Measurements from ENCODE around the gene ASPG. TPM values are rescaled to one million over a fixed set of nuclear protein-coding genes. Genes with fewer than 3 reads are reported as not detected.

Gene ASPG
- polyA plus RNA-seq, 3 donors = 0.01 TPM; not detected in 2

- Histone ChIP-seq H3K9ac (ENCODE audit: insufficient read depth, low read length, poor library complexity, severe bottlenecking) (no peak overlapping the region), H3K79me2 (ENCODE audit: insufficient read depth, low read length) (no peaks in the 10 kb centered on the region), H3K4me2 (replicated peaks; ENCODE audit: extremely low read depth, low read length, poor library complexity, severe bottlenecking) (no peak overlapping the region), H3K4me1 (ENCODE audit: control insufficient read depth in 1 of 2, insufficient read depth in 2 of 2, low read length in 2 of 2) (peaks cover 8 to 15% of the 10 kb centered on the region in 2 donors), H3K4me3 (replicated peaks in 1 of 3; ENCODE audit: low read depth in 2 of 3, low read length in 3 of 3) (no peak overlapping the region), H3K27ac (ENCODE audit: low read depth in 1 of 2, low read length in 2 of 2) (no peak overlapping the region), H3K27me3 (ENCODE audit: control insufficient read depth in 2 of 2, insufficient read depth in 2 of 2, low read length in 2 of 2) (peaks cover 15 to 45% of the 10 kb centered on the region in 2 donors), H4K20me1 (ENCODE audit: insufficient read depth, low read length) (no peaks in the 10 kb centered on the region), H2AFZ (ENCODE audit: insufficient read depth, low read depth, low read length, poor library complexity, severe bottlenecking) (no peak overlapping the region), H3K36me3 (replicated peaks in 1 of 2; ENCODE audit: control insufficient read depth in 1 of 2, insufficient read depth in 2 of 2, low read length in 2 of 2) (no peaks in the 10 kb centered on the region), H3K9me3 (replicated peaks in 1 of 2; ENCODE audit: control insufficient read depth in 1 of 2, insufficient read depth in 1 of 2, low read length in 2 of 2) (peaks cover 0 to 10% of the 10 kb centered on the region in 2 donors)
- intact Hi-C loops (cut with micrococcal nuclease) = loop anchor here in 1 of 2 donors (10.0 kb wide), 2 partner anchors 505 to 865 kb away; no protein-coding TSS in a partner anchor
- H3K9me3 Mint-ChIP-seq = peaks cover 0 to 14% (median 2%) of the 10 kb centered on the region in 7 donors
- H3K36me3 Mint-ChIP-seq = no peaks in the 10 kb centered on the region
- peaks cover 11% of the 10 kb centered on the region for H3K4me1 Mint-ChIP-seq
- DNase-seq = no peak
- TF ChIP-seq, protein P1, sequence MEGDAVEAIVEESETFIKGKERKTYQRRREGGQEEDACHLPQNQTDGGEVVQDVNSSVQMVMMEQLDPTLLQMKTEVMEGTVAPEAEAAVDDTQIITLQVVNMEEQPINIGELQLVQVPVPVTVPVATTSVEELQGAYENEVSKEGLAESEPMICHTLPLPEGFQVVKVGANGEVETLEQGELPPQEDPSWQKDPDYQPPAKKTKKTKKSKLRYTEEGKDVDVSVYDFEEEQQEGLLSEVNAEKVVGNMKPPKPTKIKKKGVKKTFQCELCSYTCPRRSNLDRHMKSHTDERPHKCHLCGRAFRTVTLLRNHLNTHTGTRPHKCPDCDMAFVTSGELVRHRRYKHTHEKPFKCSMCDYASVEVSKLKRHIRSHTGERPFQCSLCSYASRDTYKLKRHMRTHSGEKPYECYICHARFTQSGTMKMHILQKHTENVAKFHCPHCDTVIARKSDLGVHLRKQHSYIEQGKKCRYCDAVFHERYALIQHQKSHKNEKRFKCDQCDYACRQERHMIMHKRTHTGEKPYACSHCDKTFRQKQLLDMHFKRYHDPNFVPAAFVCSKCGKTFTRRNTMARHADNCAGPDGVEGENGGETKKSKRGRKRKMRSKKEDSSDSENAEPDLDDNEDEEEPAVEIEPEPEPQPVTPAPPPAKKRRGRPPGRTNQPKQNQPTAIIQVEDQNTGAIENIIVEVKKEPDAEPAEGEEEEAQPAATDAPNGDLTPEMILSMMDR (IDR thresholded peaks at IDR 0.05) = no peak
- peak overlapping the region in 1 of 2 donors; percentile 62 for H3K4me3 Mint-ChIP-seq
- H3K27ac Mint-ChIP-seq = no peak overlapping the region
- H3K27me3 Mint-ChIP-seq (ENCODE audit: low read depth in 3 of 3) = peaks cover 47 to 65% (median 55%) of the 10 kb centered on the region in 3 donors
- WGBS (ENCODE audit: insufficient coverage) = 65% methylated on average over 12 of the region's 14 CpGs
These were observed 54.1 kb downstream of the ASPG start for GRCh38 chr14:104139460-104140212.

DNA sequence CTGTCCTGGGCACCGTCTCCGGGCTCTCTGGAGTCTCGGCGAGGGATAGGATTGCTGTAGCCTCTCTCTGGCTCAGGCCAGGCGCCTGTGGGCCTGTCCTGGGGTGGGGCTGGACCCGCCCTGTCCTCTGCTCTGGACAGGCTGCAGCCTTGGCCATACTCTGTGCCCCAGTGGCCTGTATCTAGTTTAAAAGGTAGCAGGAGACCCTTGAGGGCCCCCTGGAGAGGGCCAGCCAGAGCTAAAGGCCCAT is 54.6 kb downstream of the ASPG start:
- Histone ChIP-seq H3K9ac (ENCODE audit: insufficient read depth, low read length, poor library complexity, severe bottlenecking) (no peak overlapping the region), H3K4me2 (replicated peaks; ENCODE audit: extremely low read depth, low read length, poor library complexity, severe bottlenecking) (no peak overlapping the region), H3K79me2 (ENCODE audit: insufficient read depth, low read length) (no peaks in the 10 kb centered on the region), H3K27me3 (ENCODE audit: control insufficient read depth in 2 of 2, insufficient read depth in 2 of 2, low read length in 2 of 2) (peaks cover 15 to 40% of the 10 kb centered on the region in 2 donors), H3K9me3 (replicated peaks in 1 of 2; ENCODE audit: control insufficient read depth in 1 of 2, insufficient read depth in 1 of 2, low read length in 2 of 2) (peaks cover 0 to 10% of the 10 kb centered on the region in 2 donors), H3K4me1 (ENCODE audit: control insufficient read depth in 1 of 2, insufficient read depth in 2 of 2, low read length in 2 of 2) (peaks cover 8 to 15% of the 10 kb centered on the region in 2 donors), H2AFZ (ENCODE audit: insufficient read depth, low read depth, low read length, poor library complexity, severe bottlenecking) (no peak overlapping the region), H3K4me3 (replicated peaks in 1 of 3; ENCODE audit: low read depth in 2 of 3, low read length in 3 of 3) (no peak overlapping the region), H3K27ac (ENCODE audit: low read depth in 1 of 2, low read length in 2 of 2) (no peak overlapping the region), H4K20me1 (ENCODE audit: insufficient read depth, low read length) (no peaks in the 10 kb centered on the region), H3K36me3 (replicated peaks in 1 of 2; ENCODE audit: control insufficient read depth in 1 of 2, insufficient read depth in 2 of 2, low read length in 2 of 2) (no peaks in the 10 kb centered on the region)
- H3K27me3 Mint-ChIP-seq (ENCODE audit: low read depth in 3 of 3) = peaks cover 43 to 60% (median 51%) of the 10 kb centered on the region in 3 donors
- no peak overlapping the region for H3K4me3 Mint-ChIP-seq
- TF ChIP-seq, protein P1 (IDR thresholded peaks at IDR 0.05) = no peak
- H3K9me3 Mint-ChIP-seq = peaks cover 0 to 12% (median 2%) of the 10 kb centered on the region in 7 donors
- intact Hi-C loops (cut with micrococcal nuclease) = no loop called here
- H3K4me1 Mint-ChIP-seq = peaks cover 11% of the 10 kb centered on the region
- DNase-seq = no peak
- no peak overlapping the region for H3K27ac Mint-ChIP-seq
- H3K36me3 Mint-ChIP-seq = no peaks in the 10 kb centered on the region
- 96% methylated on average over 2 of the region's 6 CpGs for WGBS (ENCODE audit: insufficient coverage)

Data from CD14-positive monocyte (primary cell).